Daoy (cell line): ENCODE results near the gene TREX2. TPM values are rescaled to one million over a fixed set of nuclear protein-coding genes. Genes with fewer than 3 reads are reported as not detected.

Experiments
- DNase-seq: peaks from one replicate; pipeline ENCODE4 v3.0.0-alpha.2; 2015; ENCODE audit warnings: low read depth
- total RNA-seq: library from RNA; depleted of rRNA; stranded (reverse); fragments of >200 nt; shearing (Covaris generic); gene quantifications from 2 replicates; pipeline ENCODE4 v1.2.3, GENCODE V29; 2014; rRNA removed

Gene TREX2
- 1.3 TPM in 1 of 2 replicates, not detected in the other for total RNA-seq

DNA sequence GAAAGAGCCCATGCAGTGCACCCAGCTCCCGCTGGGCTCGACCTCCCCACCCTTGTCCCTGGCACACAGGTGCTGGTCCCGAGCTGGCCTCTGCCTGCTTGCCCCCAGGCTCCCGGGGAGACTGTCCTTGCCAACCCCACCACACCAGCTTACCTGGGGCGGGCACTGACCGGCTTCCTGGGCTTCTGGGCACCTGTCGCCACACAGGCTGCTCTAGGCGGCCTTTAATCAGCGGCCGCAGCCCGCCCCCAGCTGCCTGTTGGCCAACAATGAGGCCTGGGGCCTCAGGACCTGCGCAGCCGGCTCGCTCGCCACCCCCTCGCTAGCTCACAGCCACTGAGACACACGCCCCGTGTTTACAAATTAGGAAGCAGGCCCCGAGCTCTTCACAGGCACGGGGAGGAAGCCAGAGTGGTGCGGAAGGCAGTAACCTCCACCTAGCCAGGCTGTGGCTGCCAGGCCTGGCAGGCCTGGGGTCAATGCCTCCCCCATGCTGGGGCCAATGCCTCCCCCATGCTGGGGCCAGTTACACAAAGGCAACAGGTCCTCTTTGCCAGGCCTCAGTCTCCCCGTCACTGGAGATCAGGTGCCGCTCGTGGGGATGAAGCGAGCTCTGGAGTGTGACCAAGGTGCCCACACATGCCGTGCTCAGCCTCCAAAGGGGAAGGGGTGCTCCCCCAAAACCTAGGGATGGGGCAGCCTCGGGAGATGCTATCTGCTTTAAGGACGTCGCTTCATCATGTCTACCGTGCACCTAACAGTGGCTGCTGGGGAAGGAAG, at the start of gene TREX2:
Gene TREX2 (minus strand): TSS at position 201 of the 780 bp plus-strand sequence. CDS start 626 bp downstream, outside the sequence.
- no peak for DNase-seq

DNA sequence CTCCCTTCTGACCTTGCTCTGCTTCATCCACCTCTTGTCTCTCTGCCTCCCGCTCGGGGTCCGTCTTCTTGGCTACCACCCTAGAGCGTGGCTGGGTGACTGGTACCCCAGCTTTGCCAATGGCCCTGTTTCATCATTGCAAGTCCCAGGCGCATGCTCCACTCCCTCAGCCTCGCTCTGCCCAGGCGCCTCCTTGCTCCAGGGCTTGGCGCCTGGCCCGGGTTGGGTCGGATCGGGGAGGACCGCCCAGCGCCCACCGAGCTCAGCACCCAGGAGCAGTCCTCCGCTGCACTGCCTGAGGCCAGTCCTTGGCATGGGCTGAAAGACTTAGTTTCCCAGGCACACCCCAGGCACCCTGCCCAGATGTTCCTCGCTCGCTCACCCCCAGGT, 49.5 kb upstream of the TREX2 start:
- DNase-seq = peak; percentile 37

DNA sequence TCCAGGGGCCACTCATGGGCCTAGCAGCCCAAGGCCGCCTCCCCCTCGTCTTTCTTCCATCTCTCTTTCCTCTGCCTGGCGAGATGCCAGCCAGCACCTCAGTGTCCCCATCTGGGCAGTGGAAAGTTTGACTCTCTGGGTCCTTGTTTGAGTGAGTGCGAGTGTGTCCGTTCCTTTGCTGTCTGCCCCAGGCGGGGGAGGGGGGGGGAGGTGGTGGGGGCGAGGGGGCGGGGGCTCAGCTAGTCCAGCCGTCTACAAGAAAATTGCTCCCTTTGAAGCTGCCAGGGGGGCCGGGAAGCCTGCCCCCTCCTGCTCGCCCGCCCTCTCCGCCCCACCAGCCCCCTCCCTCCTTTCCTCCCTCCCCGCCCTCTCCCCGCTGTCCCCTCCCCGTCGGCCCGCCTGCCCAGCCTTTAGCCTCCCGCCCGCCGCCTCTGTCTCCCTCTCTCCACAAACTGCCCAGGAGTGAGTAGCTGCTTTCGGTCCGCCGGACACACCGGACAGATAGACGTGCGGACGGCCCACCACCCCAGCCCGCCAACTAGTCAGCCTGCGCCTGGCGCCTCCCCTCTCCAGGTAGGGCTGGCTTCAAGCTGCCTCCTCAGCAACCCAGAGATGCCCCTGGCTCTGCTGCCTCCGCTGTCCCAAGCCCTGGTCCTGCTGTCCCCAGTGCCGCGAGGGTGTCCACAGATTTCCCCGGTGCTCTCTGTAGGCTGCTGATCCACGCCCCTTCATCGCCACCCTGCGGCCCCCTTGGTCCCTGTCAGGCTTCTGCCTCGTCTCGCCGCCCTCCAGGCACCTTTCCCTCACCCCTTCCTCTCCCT, 48.9 kb upstream of the TREX2 start, which contains the start of gene BGN:
Gene BGN (plus strand): TSS at position 440 of the 821 bp plus-strand sequence. CDS start 9,652 bp downstream, outside the sequence.
- peak; percentile 58 for DNase-seq

GRCh38 chrX:153494061-153494460, 48.2 kb upstream of the TREX2 start:
- DNase-seq = no peak

DNA sequence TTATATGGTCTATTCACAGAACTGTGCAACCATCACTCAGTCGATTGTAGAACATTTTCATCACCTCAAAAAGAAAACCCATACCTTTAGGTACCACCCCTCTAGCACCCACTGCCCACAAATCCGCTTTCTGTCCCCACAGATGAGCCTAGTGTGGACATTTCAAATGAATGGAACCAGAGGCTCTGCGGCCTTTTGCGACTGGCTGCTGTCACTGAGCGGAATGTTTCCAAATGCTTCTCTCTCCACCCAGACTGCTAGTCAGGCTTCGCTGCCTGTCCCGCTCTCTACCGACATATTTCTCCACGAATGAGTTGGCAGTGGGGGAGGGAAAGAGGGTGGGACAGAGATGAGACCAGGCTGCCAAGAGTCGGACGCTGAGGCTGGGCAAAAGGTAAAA, 47.2 kb upstream of the TREX2 start:
- DNase-seq = no peak

DNA sequence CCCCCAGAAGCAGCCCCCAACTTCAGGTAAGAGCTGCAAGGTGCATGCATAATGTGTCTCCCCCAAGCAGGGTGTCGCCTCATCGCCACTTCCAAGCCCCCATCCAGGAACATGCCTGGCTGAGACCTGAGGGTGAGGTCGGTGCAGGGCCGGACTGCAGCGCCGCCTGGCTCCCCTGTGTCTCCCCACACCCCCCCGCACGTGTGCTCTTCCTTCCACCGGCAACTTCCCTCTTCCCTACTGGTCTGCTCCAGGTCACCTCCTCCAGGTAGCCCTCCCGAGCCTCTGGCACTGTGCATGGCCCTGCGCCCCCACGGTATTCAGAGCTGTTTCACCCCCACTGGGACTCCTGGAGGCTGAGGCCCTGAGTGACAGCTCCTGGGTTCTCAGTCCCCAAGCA, 46.7 kb upstream of the TREX2 start:
- no peak for DNase-seq

- no peak for DNase-seq
These were observed 46.1 kb upstream of the TREX2 start for GRCh38 chrX:153491918-153492317.

DNA sequence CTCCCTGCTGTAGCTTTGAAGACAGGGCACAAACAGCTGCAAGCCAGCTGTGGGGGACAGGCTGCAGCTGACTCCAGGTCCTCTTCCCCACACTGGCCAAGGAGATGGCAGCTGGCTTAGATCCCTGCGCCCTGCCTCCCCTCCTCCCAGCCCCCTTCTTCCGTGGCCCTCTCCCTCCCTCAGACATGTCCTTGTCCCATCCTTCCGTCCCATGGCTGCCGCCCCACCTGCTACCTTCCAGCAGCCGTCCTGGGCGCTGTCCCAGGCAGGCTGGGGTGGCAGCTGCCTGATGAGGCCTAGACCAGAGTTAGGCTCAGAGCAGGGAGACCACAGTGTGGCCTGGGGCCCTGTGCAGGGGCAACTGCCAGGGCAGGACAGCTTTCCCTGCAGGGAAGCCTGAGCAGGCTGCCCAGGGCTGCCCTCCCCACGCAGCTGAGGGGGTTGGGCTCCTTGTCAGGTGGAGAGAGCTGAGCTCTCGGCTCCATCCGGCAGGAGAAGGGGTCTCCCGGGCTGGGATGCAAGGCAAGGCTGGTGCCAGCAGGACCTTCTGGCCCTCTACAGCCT, 45.6 kb upstream of the TREX2 start:
- DNase-seq = no peak

- no peak for DNase-seq
These were observed 44.5 kb upstream of the TREX2 start for GRCh38 chrX:153490217-153490930.

GRCh38 chrX:153488231-153488914, 42.5 kb upstream of the TREX2 start:
- DNase-seq = peak; percentile 53

DNA sequence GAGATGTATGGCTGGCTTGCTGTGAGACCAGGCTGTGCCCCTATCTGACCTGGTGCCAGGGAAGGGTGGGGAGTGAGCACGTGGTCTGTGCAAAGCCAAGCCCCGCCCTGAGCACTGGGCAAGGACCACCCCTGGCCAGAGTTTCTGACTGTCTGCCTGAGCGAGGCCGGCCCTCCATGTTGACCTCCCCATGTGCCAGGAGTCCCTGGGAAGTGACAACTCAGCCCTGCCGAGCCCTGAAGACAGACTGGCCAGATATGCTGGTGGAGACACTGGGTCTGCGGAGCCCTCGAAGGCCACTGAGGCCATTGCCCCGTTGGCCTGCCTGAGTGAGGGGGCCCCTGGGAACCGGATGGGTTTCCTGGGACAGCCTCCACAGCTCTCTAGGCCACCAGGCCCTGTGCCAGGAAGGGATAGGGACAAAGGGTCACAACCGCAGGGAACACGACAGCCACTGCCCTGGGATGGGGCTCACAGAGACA, 41.8 kb upstream of the TREX2 start:
- peak; percentile 35 for DNase-seq

- DNase-seq = no peak
These were observed 40.3 kb upstream of the TREX2 start for GRCh38 chrX:153486171-153486570.

DNA sequence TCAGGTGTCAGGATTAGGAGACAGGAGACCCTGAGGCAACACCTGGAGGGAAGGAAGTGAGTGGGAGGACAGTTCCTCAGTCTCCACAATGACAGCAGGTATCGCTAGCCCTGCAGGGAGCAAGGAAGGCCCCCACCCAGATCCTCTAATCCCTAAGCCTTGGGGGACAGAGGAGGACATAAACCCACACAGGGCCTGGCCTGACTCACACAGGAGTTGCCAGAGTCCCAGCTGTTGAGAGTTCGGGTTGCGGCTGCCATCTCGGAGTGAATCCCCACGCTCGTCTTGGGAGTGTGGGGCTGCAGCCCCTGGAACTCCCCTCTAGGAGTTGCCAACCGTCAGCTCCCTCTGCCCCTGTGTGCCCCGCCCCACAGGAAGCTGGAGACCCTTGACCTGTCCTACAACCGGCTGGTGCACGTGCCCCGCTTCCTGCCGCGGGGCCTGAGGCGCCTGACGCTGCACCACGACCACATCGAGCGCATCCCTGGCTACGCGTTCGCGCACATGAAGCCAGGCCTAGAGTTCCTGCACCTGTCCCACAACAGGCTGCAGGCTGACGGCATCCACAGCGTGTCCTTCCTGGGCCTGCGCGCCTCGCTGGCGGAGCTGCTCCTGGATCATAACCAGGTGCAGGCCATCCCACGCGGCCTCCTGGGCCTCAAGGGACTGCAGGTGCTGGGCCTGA, 39.7 kb upstream of the TREX2 start:
- no peak for DNase-seq

DNA sequence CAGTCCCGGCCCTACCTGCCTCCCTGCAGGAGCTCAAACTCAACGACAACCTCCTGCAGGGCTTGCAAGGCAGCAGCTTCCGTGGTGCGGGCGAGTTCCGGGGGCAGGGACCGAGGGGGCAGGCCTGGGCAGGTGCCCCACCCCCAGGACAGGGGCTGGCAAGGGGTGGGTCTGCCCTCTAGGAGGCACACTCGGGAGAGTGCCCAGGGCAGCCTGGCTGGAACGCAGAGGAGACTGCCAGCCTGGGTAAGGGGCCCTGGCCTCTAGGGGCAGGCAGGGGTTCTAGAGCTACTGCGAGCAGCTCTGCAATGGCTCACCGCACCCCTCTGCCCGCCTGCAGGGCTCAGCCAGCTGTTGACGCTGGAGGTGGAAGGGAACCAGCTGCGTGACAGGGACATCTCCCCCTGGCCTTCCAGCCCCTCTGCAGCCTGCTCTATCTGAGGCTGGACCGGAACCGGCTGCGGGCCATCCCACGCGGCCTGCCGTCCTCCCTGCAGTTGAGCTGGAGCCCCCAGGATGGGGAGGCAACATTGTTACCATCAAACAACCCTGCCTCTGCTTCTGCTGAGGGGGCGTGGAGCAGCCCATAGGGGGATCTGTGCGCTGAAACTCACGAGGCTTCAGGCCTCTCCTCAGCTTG, 36.6 kb upstream of the TREX2 start:
- no peak for DNase-seq

DNA sequence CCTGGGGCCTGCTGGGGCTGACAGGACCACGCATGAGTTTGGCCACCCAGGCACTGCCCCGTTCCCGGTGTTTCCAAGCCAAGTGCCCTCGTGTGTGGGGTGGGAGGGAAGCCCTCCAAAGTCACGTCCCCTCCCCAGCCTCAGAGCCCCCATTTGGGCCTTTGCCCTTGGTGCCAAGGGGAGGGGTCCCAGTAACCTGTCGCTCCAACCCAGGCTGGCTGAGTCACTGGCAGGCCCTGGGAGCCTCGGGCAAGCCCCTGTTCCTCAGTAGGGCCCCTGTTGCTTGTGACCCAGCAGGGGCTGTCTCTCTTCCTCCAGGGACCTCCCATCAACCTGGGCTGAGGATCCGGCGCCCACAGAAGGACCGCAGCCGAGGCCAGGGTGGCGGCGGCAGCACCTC, 35.2 kb upstream of the TREX2 start:
- no peak for DNase-seq

DNA sequence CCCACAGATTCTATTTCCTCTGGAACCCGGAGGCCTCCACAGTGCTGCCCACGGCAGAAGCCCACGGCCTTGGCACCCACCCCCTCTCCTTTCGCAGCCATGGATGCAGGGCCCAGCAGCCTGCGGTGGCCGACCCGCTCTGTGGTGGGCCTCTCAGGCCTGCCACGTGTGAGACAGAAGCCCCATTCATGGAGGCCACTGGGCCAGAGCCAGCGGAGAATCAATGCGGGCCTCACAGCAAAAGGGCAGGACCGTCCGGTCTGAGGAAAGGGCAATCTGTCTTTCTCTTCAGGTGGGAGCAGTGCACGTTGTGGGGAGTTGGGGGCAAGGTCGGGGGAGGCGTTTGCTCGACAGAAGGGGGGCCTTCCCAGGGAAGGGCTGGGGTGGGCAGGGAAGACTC, 32.9 kb upstream of the TREX2 start:
- DNase-seq = no peak

GRCh38 chrX:153477901-153478300, 32.0 kb upstream of the TREX2 start:
- no peak for DNase-seq

DNA sequence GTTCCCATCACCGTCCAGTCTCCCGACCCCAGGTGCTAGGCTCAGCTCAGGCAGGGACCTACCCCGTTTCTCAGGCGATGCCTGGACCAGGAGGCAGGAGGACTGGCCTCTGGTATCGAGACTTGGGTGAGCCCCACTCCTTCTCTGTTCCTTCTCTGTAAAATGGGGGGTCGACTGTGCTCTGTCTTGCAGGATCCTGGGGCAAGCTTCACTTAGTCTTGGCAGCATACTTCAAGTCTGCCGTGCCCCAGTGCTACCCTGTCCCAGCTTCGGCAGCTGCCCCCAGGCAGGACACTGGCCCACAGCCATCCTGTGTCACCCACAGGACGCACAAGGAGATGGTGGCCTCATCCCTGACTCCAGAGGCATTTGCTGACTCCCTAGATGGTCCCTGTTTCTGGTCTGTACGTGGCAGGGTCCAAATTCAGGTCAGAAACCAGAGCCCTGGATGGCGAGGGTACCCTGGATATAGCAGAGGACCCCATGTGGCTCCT, 31.6 kb upstream of the TREX2 start:
- no peak for DNase-seq

DNA sequence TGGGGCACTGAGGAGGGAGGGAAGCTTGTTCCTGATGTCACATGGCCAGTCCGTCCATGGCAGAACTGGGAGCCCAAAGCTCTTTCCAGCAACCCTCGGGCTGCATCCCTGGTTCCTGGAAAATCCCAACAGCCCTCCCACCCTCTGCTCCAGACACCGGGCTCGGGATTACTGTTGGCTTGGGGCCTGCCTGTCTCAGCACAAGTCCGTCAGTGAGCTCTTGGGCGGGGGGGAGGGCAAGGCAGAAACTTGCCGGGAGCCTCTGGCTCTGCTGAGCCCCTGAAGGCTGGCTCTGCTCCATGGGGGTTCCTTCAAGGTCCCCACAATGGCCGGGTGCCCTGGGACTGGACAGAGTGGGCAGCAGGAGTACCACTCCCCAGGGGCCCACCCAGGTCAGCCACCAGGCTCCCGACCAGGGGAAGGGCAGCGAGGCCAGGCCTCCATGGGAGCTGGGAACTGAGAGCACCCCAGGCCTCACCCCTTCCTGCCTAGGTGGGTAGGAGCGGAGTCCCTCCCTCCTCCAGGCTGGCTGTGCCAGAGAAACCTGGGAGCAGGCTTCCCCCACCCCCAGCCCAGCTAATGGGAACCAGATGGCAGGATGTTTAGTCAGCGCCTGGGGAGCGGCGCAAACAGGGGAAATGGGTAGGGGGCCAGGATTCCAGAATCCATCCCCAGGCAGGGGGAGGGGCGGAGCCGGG, 31.0 kb upstream of the TREX2 start:
- DNase-seq = peak; percentile 82
